OCI-LY3 (cell line): ENCODE data around the gene FAAP100.

Source experiments
- H2AFZ ChIP-seq: fragments of 200-600, 300-600 bp; shearing (Covaris generic); 2 replicates; pipeline ENCODE4 v1.6.0; 2014; ENCODE audit warnings: antibody characterized with exemption, low read depth, low read length
- H3K27ac ChIP-seq: fragments of 200-600, 300-600 bp; sonication (generic); 2 replicates; pipeline ENCODE4 v1.5.1; 2014; ENCODE audit warnings: mild to moderate bottlenecking, low read length, moderate library complexity, mixed read lengths
- H3K27me3 ChIP-seq: fragments of 200-600, 300-600 bp; sonication (generic); 2 replicates; pipeline ENCODE4 v1.6.1; 2014; ENCODE audit warnings: low read depth, low read length, mixed read lengths
- H3K36me3 ChIP-seq: fragments of 200-600, 300-600 bp; sonication (generic); replicated peaks from 2 replicates; pipeline ENCODE3; 2014; ENCODE audit warnings: low read depth, low read length, mixed read lengths
- H3K4me1 ChIP-seq: fragments of 300-600, 200-600 bp; sonication (generic); 2 replicates; pipeline ENCODE4 v1.6.1; 2014; ENCODE audit warnings: low read length, mixed read lengths
- H3K4me2 ChIP-seq: fragments of 200-600, 300-600 bp; sonication (generic); 2 replicates; pipeline ENCODE4 v1.6.1; 2014; ENCODE audit warnings: low read length, mixed read lengths
- H3K4me3 ChIP-seq: fragments of 300-600, 200-600 bp; sonication (generic); 2 replicates; pipeline ENCODE4 v1.5.1; 2014; ENCODE audit warnings: antibody characterized with exemption, mild to moderate bottlenecking, low read length, moderate library complexity
- H3K79me2 ChIP-seq: fragments of 300-600, 200-600 bp; shearing (Covaris generic); 2 replicates; pipeline ENCODE4 v1.6.1; 2014; ENCODE audit warnings: mild to moderate bottlenecking, low read length, mixed read lengths
- H3K9ac ChIP-seq: fragments of 300-600, 200-600 bp; shearing (Covaris generic); 2 replicates; pipeline ENCODE4 v1.6.0; 2014; ENCODE audit warnings: mild to moderate bottlenecking, low read length, moderate library complexity
- H3K9me3 ChIP-seq: fragments of 200-600, 300-600 bp; shearing (Covaris generic); 2 replicates; pipeline ENCODE4 v1.6.1; 2014; ENCODE audit warnings: low read length, mixed read lengths; ENCODE audit not compliant: insufficient read depth
- H4K20me1 ChIP-seq: fragments of 200-600, 300-600 bp; sonication (generic); 2 replicates; pipeline ENCODE4 v1.6.1; 2016; ENCODE audit warnings: low read length, mixed read lengths; ENCODE audit not compliant: insufficient read depth
- EZH2phosphoT487 ChIP-seq: fragments of 200-600 bp; shearing (Covaris generic); IDR thresholded peaks from 2 replicates; pipeline ENCODE4 v1.6.1; 2018; ENCODE audit warnings: antibody characterized with exemption, mixed run types, low read depth
- TF ChIP-seq, protein P1 (sequence below): fragments of 200-600, 300-600 bp; sonication (generic); IDR thresholded peaks from 2 replicates; pipeline ENCODE4 v1.5.1; 2014; ENCODE audit warnings: antibody characterized with exemption, low read length, low read depth

FAAP100 gene

GRCh38 chr17:81518785-81519283 lies 33.3 kb downstream of the FAAP100 start:
- H3K9ac ChIP-seq = peak overlapping the region; percentile 99
- no peaks in the 10 kb centered on the region for H4K20me1 ChIP-seq
- peaks cover 40% of the 10 kb centered on the region for H3K4me1 ChIP-seq
- H3K79me2 ChIP-seq = peaks cover 24% of the 10 kb centered on the region
- H3K4me3 ChIP-seq = peak overlapping the region; percentile 83
- H3K4me2 ChIP-seq = peak overlapping the region; percentile 85
- H3K27me3 ChIP-seq = peaks cover 13% of the 10 kb centered on the region
- H3K36me3 ChIP-seq = peaks cover 7% of the 10 kb centered on the region
- H3K27ac ChIP-seq = peak overlapping the region; percentile 95
- no peaks in the 10 kb centered on the region for H3K9me3 ChIP-seq
- TF ChIP-seq, protein P1, sequence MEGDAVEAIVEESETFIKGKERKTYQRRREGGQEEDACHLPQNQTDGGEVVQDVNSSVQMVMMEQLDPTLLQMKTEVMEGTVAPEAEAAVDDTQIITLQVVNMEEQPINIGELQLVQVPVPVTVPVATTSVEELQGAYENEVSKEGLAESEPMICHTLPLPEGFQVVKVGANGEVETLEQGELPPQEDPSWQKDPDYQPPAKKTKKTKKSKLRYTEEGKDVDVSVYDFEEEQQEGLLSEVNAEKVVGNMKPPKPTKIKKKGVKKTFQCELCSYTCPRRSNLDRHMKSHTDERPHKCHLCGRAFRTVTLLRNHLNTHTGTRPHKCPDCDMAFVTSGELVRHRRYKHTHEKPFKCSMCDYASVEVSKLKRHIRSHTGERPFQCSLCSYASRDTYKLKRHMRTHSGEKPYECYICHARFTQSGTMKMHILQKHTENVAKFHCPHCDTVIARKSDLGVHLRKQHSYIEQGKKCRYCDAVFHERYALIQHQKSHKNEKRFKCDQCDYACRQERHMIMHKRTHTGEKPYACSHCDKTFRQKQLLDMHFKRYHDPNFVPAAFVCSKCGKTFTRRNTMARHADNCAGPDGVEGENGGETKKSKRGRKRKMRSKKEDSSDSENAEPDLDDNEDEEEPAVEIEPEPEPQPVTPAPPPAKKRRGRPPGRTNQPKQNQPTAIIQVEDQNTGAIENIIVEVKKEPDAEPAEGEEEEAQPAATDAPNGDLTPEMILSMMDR = no peak
- no peak for TF ChIP-seq EZH2phosphoT487
- peak overlapping the region; percentile 32; the same call in 1 of the 2 replicates for H2AFZ ChIP-seq

DNA sequence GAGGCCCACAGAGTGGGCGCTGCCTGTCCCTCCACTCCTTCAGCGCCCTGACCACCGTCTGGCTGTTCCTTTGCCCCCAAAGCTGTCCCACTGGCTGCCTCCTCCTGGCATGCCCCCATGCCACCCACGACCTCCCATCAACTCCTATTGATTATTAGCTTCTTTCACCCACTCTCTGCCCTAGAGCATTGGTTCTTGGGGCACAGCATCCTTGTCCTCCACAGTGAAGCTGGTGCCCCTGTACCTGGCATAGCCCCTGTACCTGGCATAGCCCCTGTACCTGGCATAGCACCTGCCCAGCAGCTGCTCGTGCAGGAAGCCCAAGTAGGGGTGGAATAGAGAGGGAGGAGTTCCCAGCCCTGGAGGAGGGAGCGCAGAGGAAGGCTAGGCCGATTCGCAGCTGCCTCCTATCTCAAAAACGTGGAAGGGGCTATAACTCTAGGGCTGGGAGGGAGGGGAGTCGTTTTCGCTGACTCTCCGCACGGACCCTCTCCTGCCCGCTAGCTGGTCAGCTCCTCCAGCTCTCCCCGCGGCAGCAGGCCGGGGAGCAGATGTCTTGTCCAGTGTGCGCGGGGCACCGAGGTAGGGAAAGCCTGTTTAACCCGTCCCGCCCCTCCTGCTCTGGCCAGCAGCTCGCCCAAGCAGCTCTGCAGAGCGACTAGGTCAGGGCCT lies 33.9 kb downstream of the FAAP100 start:
- Histone ChIP-seq H4K20me1 (no peaks in the 10 kb centered on the region), H2AFZ (peak overlapping the region; percentile 32; the same call in 1 of the 2 replicates), H3K4me2 (peak overlapping the region; percentile 85), H3K27ac (peak overlapping the region; percentile 95), H3K36me3 (peaks cover 7% of the 10 kb centered on the region), H3K79me2 (peaks cover 24% of the 10 kb centered on the region), H3K9me3 (no peaks in the 10 kb centered on the region), H3K4me3 (peak overlapping the region; percentile 83), H3K4me1 (peaks cover 45% of the 10 kb centered on the region), H3K9ac (peak overlapping the region; percentile 99), H3K27me3 (peaks cover 13% of the 10 kb centered on the region)
- TF ChIP-seq, protein P1 = no peak
- TF ChIP-seq EZH2phosphoT487 = no peak

GRCh38 chr17:81517339-81518112 lies 34.6 kb downstream of the FAAP100 start:
- Histone ChIP-seq H3K9me3 (no peaks in the 10 kb centered on the region), H4K20me1 (no peaks in the 10 kb centered on the region), H3K9ac (peak overlapping the region; percentile 99), H3K27me3 (peaks cover 13% of the 10 kb centered on the region), H3K4me2 (peak overlapping the region; percentile 85), H3K4me3 (peak overlapping the region; percentile 83), H3K27ac (peak overlapping the region; percentile 95), H2AFZ (no peak overlapping the region), H3K79me2 (peaks cover 25% of the 10 kb centered on the region), H3K36me3 (peaks cover 7% of the 10 kb centered on the region), H3K4me1 (peaks cover 45% of the 10 kb centered on the region)
- TF ChIP-seq, protein P1 = no peak
- TF ChIP-seq EZH2phosphoT487 = no peak

- Histone ChIP-seq H3K36me3 (peaks cover 11% of the 10 kb centered on the region), H4K20me1 (peaks cover 3% of the 10 kb centered on the region), H3K27ac (peak overlapping the region; percentile 95), H3K9ac (peak overlapping the region; percentile 99), H3K9me3 (no peaks in the 10 kb centered on the region), H3K4me2 (peak overlapping the region; percentile 85), H3K4me3 (peak overlapping the region; percentile 83), H3K79me2 (peaks cover 30% of the 10 kb centered on the region), H3K27me3 (peaks cover 13% of the 10 kb centered on the region), H2AFZ (no peak overlapping the region), H3K4me1 (peaks cover 45% of the 10 kb centered on the region)
- no peak for TF ChIP-seq EZH2phosphoT487
- TF ChIP-seq, protein P1 = no peak
Measured at GRCh38 chr17:81517009-81517338, 35.2 kb downstream of the FAAP100 start.
